ENCODE results near the gene MCRIP2. TPM values are rescaled to one million over a fixed set of nuclear protein-coding genes. Genes with fewer than 3 reads are reported as not detected.

The MCRIP2 gene
- 15.2 and 23.0 TPM in 2 replicates for total RNA-seq

GRCh38 chr16:641326-642188, at the start of gene MCRIP2:
Gene MCRIP2, plus strand, starts transcription at chr16:641828. Its CDS starts 164 bp downstream, at chr16:641992.

GRCh38 chr16:630815-631405, 10.7 kb upstream of the MCRIP2 start, which contains the start of gene WFIKKN1:
Gene WFIKKN1, plus strand, starts transcription at chr16:630985. Its CDS starts 269 bp downstream, at chr16:631254.

GRCh38 chr16:636206-637080, 5.2 kb upstream of the MCRIP2 start, which contains the start of gene METTL26:
Gene METTL26, minus strand, starts transcription at chr16:636305. Its CDS starts 15 bp downstream, at chr16:636290.

GRCh38 chr16:648781-649589, 7.4 kb downstream of the MCRIP2 start, which contains the start of gene WDR90:
Gene WDR90, plus strand, starts transcription at chr16:649365. Its CDS starts 52 bp downstream, at chr16:649417.

GRCh38 chr16:667780-668518, 26.3 kb downstream of the MCRIP2 start, which contains the start of gene RHOT2:
Gene RHOT2, plus strand, starts transcription at chr16:668132. Its CDS starts 68 bp downstream, at chr16:668200.

GRCh38 chr16:674968-675883, 33.6 kb downstream of the MCRIP2 start, which contains the start of gene RHBDL1:
Gene RHBDL1, plus strand, starts transcription at chr16:675671. Its CDS starts 120 bp downstream, at chr16:675791.

GRCh38 chr16:679814-680624, 38.4 kb downstream of the MCRIP2 start, which contains the start of gene STUB1:
Gene STUB1, plus strand, starts transcription at chr16:680410. Its CDS starts 116 bp downstream, at chr16:680526.

GRCh38 chr16:684071-684794, 42.6 kb downstream of the MCRIP2 start, which contains the start of gene JMJD8:
Gene JMJD8, minus strand, starts transcription at chr16:684334. Its CDS starts 15 bp downstream, at chr16:684319.

Other genes with a start within 250 kb of the MCRIP2 start
- 69.0 and 73.0 TPM in 2 replicates for gene NME4, start 244.6 kb upstream of the MCRIP2 start, total RNA-seq
- gene DECR2, start 239.9 kb upstream of the MCRIP2 start, total RNA-seq, result 9.9 and 11.4 TPM in 2 replicates
- 14.2 and 23.1 TPM in 2 replicates for gene RAB11FIP3, start 216.2 kb upstream of the MCRIP2 start, total RNA-seq
- 10.5 and 16.8 TPM in 2 replicates for gene CAPN15, start 114.1 kb upstream of the MCRIP2 start, total RNA-seq
- not detected in 2 replicates for gene PRR35, start 81.4 kb upstream of the MCRIP2 start, total RNA-seq
- 1.3 and 1.4 TPM in 2 replicates for gene NHLRC4, start 74.8 kb upstream of the MCRIP2 start, total RNA-seq
- gene PIGQ, start 71.9 kb upstream of the MCRIP2 start, total RNA-seq, result 14.8 and 21.6 TPM in 2 replicates
- 7.8 and 10.5 TPM in 2 replicates for gene RAB40C, start 51.8 kb upstream of the MCRIP2 start, total RNA-seq
- 0.14 and 0.18 TPM in 2 replicates for gene WFIKKN1, start 10.8 kb upstream of the MCRIP2 start, total RNA-seq
- gene METTL26, start 5.5 kb upstream of the MCRIP2 start, total RNA-seq, result 75.1 and 95.4 TPM in 2 replicates
- gene WDR90, start 7.5 kb downstream of the MCRIP2 start, total RNA-seq, result 4.6 and 8.7 TPM in 2 replicates
- 28.9 and 30.6 TPM in 2 replicates for gene RHOT2, start 26.3 kb downstream of the MCRIP2 start, total RNA-seq
- 2.7 and 3.7 TPM in 2 replicates for gene RHBDL1, start 33.8 kb downstream of the MCRIP2 start, total RNA-seq
- gene STUB1, start 38.6 kb downstream of the MCRIP2 start, total RNA-seq, result 143 and 151 TPM in 2 replicates
- 28.0 and 31.2 TPM in 2 replicates for gene JMJD8, start 42.5 kb downstream of the MCRIP2 start, total RNA-seq
- gene WDR24, start 48.6 kb downstream of the MCRIP2 start, total RNA-seq, result 2.3 and 4.3 TPM in 2 replicates
- not detected in 2 replicates for gene FBXL16, start 64.0 kb downstream of the MCRIP2 start, total RNA-seq
- 71.1 and 88.5 TPM in 2 replicates for gene METRN, start 73.3 kb downstream of the MCRIP2 start, total RNA-seq
- 23.8 and 25.4 TPM in 2 replicates for gene ANTKMT, start 79.3 kb downstream of the MCRIP2 start, total RNA-seq
- gene CCDC78, start 84.6 kb downstream of the MCRIP2 start, total RNA-seq, result 1.1 and 1.7 TPM in 2 replicates
- gene HAGHL, start 85.3 kb downstream of the MCRIP2 start, total RNA-seq, result 12.7 and 15.4 TPM in 2 replicates
- gene CIAO3, start 99.2 kb downstream of the MCRIP2 start, total RNA-seq, result 29.3 and 32.7 TPM in 2 replicates
- gene MSLN, start 118.9 kb downstream of the MCRIP2 start, total RNA-seq, result not detected in 2 replicates
- gene RPUSD1, start 146.6 kb downstream of the MCRIP2 start, total RNA-seq, result 12.8 and 17.9 TPM in 2 replicates
- 1.4 and 2.3 TPM in 2 replicates for gene CHTF18, start 146.8 kb downstream of the MCRIP2 start, total RNA-seq
- not detected in 2 replicates for gene GNG13, start 158.9 kb downstream of the MCRIP2 start, total RNA-seq